Spleen (tissue), 7 donors: Measurements from ENCODE around the gene GABRB1.

Source experiments
- POLR2AphosphoS5 ChIP-seq, 3 donors: sonication (generic); formaldehyde crosslinking; IDR thresholded peaks; one replicate each; pipeline ENCODE4 v1.5.1; 2017; ENCODE audit warnings: antibody characterized with exemption in 3 of 3
- TF ChIP-seq, protein P1 (sequence below), 11 experiments: fragments of 200-600 bp in 7 of 11; fragments of 450-650 bp in 4 of 11; sonication (generic) in 4 of 11; IDR thresholded peaks in 8 of 11; conservative IDR thresholded peaks in 3 of 11; 1 replicate in 7 of 11; 2 replicates in 4 of 11; pipeline versions ENCODE4 v1.4.0 to v1.8.0; 2016 to 2021; ENCODE audit warnings: antibody characterized with exemption in 11 of 11, inconsistent platforms in 4 of 11, mild to moderate bottlenecking in 1 of 11
- donor health status: DM: no; HTN: no; CAD: no; lungs with moderate emphysema.
- donor health status: DM: no; HTN: no; CAD: no.
- donor health status: DM: no; HTN: no; CAD: no.

DNA sequence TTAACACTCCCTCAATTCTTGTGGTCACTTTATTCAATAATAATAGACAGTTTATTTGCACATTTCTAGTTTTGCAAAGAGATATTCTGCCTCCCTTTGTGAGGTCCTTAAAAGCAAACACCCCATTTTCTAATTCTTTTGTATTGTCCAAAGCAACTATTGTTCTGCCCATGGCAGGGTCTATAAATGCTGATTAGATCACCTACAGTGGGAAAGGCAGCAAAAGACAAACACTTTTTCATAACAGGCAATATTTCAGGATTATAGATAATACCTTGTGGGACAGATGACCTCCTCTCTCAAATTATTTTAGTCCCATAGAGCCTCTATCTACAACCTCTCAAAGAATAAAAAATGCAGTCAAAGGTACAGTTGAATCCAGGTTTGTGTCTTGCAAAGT, 403.6 kb downstream of the GABRB1 start:
- TF ChIP-seq, protein P1, sequence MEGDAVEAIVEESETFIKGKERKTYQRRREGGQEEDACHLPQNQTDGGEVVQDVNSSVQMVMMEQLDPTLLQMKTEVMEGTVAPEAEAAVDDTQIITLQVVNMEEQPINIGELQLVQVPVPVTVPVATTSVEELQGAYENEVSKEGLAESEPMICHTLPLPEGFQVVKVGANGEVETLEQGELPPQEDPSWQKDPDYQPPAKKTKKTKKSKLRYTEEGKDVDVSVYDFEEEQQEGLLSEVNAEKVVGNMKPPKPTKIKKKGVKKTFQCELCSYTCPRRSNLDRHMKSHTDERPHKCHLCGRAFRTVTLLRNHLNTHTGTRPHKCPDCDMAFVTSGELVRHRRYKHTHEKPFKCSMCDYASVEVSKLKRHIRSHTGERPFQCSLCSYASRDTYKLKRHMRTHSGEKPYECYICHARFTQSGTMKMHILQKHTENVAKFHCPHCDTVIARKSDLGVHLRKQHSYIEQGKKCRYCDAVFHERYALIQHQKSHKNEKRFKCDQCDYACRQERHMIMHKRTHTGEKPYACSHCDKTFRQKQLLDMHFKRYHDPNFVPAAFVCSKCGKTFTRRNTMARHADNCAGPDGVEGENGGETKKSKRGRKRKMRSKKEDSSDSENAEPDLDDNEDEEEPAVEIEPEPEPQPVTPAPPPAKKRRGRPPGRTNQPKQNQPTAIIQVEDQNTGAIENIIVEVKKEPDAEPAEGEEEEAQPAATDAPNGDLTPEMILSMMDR (IDR thresholded peaks at IDR 0.05 in 8 of 11, conservative IDR thresholded peaks at IDR 0.05 in 3 of 11), result no peak
- no peak for TF ChIP-seq POLR2AphosphoS5 (IDR thresholded peaks at IDR 0.05)
